Activated B cell treated with CpG ODN at 0.5 μM for 24 hours (primary cell): ENCODE results near the gene PMF1. TPM values are rescaled to one million over a fixed set of nuclear protein-coding genes. Genes with fewer than 3 reads are reported as not detected.

Source experiments
- ATAC-seq: fragments of 200-7000 bp; cut with Tn5 transposase; one replicate; pipeline ENCODE4 v1.10.0; 2021; ENCODE audit warnings: low read depth, mild to moderate bottlenecking, moderate library complexity
- CTCF ChIA-PET: fragments of 350-600 bp; sonication (Branson Sonifier 250); formaldehyde crosslinking; loops from one replicate; lab custom pipeline; 2021; ENCODE audit warnings: antibody characterized with exemption; lab: Charles Lee
- POLR2A ChIA-PET: fragments of 350-600 bp; sonication (Branson Sonifier 250); formaldehyde crosslinking; loops from one replicate; lab custom pipeline; 2021; ENCODE audit warnings: antibody characterized with exemption; lab: Charles Lee
- DNase-seq: peaks from one replicate; pipeline ENCODE4 v3.0.0; 2022
- H3K27ac Mint-ChIP-seq: one replicate; pipeline ENCODE4 v1.8.0; 2020; ENCODE audit warnings: mixed read lengths
- H3K27me3 Mint-ChIP-seq: one replicate; pipeline ENCODE4 v1.8.0; 2021; ENCODE audit warnings: mixed read lengths
- H3K36me3 Mint-ChIP-seq: one replicate; pipeline ENCODE4 v1.8.0; 2021; ENCODE audit warnings: low read depth, mixed read lengths
- H3K4me1 Mint-ChIP-seq: one replicate; pipeline ENCODE4 v1.8.0; 2021; ENCODE audit warnings: mixed read lengths
- H3K4me3 Mint-ChIP-seq: one replicate; pipeline ENCODE4 v1.8.0; 2020; ENCODE audit warnings: mild to moderate bottlenecking, mixed read lengths
- H3K9me3 Mint-ChIP-seq: one replicate; pipeline ENCODE4 v1.8.0; 2020; ENCODE audit warnings: mixed read lengths
- intact Hi-C: fragments of 100-400 bp; cut with micrococcal nuclease; formaldehyde crosslinking; loops from one replicate; pipeline ENCODE4 v1.15.1; 2024
- total RNA-seq: library from RNA; stranded (reverse); gene quantifications from 2 replicates; pipeline ENCODE4 v1.2.3, GENCODE V29; 2022
- TF ChIP-seq, protein P1 (sequence below): fragments of 200-600 bp; IDR thresholded peaks from one replicate; pipeline ENCODE4 v1.8.0; 2022; ENCODE audit warnings: antibody characterized with exemption, mild to moderate bottlenecking

Gene PMF1
- total RNA-seq, 1 donor from 2014 or later: 75.8 TPM

DNA sequence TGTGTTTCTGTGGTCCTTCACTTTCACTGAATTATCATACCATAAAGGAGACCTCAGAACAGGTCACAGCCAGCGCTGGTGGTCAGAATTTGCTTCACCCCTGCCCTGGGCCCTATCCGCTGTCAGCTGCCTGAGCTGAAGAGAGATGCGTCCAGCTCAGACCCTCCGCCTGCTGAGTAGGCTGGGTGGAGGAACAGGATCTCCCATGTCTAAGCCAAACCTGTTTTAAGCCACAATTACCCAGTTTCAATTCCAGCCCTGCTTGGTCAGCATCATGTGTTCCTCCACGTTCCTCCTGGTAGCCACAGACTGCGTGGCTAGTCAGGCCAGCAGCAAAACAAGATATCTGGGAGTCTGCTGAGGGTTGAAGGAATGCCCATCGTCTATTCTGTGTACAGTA lies 15.7 kb downstream of the PMF1 start:
- POLR2A ChIA-PET: interaction anchor here (1.4 to 7.7 kb wide), 2 partner anchors 54 to 80 kb away, joined by 3 to 53 read pairs; partner anchors contain the start of gene SMG5
- TF ChIP-seq, protein P1, sequence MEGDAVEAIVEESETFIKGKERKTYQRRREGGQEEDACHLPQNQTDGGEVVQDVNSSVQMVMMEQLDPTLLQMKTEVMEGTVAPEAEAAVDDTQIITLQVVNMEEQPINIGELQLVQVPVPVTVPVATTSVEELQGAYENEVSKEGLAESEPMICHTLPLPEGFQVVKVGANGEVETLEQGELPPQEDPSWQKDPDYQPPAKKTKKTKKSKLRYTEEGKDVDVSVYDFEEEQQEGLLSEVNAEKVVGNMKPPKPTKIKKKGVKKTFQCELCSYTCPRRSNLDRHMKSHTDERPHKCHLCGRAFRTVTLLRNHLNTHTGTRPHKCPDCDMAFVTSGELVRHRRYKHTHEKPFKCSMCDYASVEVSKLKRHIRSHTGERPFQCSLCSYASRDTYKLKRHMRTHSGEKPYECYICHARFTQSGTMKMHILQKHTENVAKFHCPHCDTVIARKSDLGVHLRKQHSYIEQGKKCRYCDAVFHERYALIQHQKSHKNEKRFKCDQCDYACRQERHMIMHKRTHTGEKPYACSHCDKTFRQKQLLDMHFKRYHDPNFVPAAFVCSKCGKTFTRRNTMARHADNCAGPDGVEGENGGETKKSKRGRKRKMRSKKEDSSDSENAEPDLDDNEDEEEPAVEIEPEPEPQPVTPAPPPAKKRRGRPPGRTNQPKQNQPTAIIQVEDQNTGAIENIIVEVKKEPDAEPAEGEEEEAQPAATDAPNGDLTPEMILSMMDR: no peak
- peaks cover 46% of the 10 kb centered on the region for H3K36me3 Mint-ChIP-seq
- H3K27ac Mint-ChIP-seq: no peak overlapping the region
- no peak overlapping the region for H3K4me3 Mint-ChIP-seq
- intact Hi-C loops: loop anchor here (5.0 kb wide), 2 partner anchors 36 to 89 kb away; partner anchors contain the start of gene SLC25A44
- CTCF ChIA-PET: interaction anchor here (8.6 kb wide), 1 partner anchor 82 kb away, joined by 215 read pairs; no protein-coding TSS in a partner anchor
- no peaks in the 10 kb centered on the region for H3K9me3 Mint-ChIP-seq
- ATAC-seq (no peak), DNase-seq (no peak)
- H3K4me1 Mint-ChIP-seq: peaks cover 4% of the 10 kb centered on the region
- H3K27me3 Mint-ChIP-seq: no peaks in the 10 kb centered on the region

DNA sequence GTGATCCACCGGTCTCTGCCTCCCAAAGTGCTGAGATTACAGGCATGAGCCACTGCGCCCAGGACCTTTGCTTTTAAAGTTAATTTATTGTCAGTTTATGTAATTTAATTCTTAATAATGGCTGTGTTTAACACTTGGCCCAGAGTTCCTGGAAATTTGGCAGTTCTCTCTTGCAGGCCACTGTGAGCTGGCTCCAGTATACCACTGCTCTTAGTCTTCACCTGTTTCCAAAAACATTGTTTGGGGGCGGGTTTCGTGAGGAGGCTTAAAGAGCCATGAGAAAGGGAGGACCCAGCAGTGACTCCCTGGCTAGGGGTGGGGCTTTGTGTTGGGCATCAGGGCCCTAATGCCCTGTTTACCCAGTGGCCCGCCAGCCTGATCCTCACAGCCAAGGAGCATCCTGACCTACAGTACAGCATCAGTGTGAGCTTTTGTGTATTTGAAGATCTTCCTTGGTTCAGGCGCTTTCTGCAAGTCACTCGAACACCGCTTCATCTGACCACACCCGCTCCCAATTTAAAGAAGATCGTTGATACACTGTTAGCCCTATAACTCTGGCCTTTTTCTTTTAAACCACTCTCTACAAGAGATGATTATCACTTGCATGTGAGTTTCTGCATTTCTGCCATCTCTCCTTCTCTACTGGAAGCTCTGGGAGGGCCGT lies 17.1 kb downstream of the PMF1 start:
- peaks cover 49% of the 10 kb centered on the region for H3K36me3 Mint-ChIP-seq

DNA sequence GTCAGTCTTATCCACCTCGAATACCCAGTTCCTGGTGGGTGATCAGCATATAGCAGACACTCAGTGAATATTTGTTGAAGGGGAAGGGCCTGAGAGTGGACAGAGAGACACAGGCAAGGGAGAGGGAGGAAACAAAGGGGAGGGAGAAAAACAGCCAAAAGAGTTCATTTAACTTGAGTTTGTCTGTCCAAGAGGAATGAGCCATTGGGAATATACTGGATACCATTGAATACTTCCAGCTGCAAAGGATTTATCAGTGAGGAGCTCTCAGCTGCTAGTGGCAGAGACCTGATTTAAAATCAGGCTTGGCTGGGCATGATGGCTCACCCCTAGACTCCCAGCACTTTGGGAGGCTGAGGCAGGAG lies 17.6 kb downstream of the PMF1 start:
- Mint-ChIP-seq H3K27me3 (no peaks in the 10 kb centered on the region), H3K4me1 (peaks cover 1% of the 10 kb centered on the region), H3K9me3 (no peaks in the 10 kb centered on the region), H3K4me3 (no peak overlapping the region), H3K27ac (no peak overlapping the region), H3K36me3 (peaks cover 48% of the 10 kb centered on the region)
- TF ChIP-seq, protein P1: no peak
- POLR2A ChIA-PET: interaction anchor here (0.7 to 7.7 kb wide), 3 partner anchors 50 to 958 kb away, joined by 4 to 53 read pairs (median 10); no protein-coding TSS in a partner anchor
- DNase-seq (no peak), ATAC-seq (no peak)
- CTCF ChIA-PET: interaction anchor here (8.6 kb wide), 1 partner anchor 84 kb away, joined by 215 read pairs; no protein-coding TSS in a partner anchor
- intact Hi-C loops: no loop called here

More for the DNA sequence above, 17.1 kb downstream of the PMF1 start:
- ChIA-PET CTCF (interaction anchor here (8.6 kb wide), 1 partner anchor 84 kb away, joined by 215 read pairs; no protein-coding TSS in a partner anchor), POLR2A (interaction anchor here (1.4 to 7.7 kb wide), 2 partner anchors 53 to 81 kb away, joined by 3 to 53 read pairs; partner anchors contain the start of gene SMG5)
- DNase-seq: no peak
- Mint-ChIP-seq H3K9me3 (no peaks in the 10 kb centered on the region), H3K4me1 (peaks cover 4% of the 10 kb centered on the region), H3K4me3 (no peak overlapping the region), H3K27ac (no peak overlapping the region), H3K27me3 (no peaks in the 10 kb centered on the region)
- intact Hi-C loops: loop anchor here (5.0 kb wide), 2 partner anchors 38 to 87 kb away; partner anchors contain the start of gene SLC25A44
- ATAC-seq: no peak
- TF ChIP-seq, protein P1: no peak

DNA sequence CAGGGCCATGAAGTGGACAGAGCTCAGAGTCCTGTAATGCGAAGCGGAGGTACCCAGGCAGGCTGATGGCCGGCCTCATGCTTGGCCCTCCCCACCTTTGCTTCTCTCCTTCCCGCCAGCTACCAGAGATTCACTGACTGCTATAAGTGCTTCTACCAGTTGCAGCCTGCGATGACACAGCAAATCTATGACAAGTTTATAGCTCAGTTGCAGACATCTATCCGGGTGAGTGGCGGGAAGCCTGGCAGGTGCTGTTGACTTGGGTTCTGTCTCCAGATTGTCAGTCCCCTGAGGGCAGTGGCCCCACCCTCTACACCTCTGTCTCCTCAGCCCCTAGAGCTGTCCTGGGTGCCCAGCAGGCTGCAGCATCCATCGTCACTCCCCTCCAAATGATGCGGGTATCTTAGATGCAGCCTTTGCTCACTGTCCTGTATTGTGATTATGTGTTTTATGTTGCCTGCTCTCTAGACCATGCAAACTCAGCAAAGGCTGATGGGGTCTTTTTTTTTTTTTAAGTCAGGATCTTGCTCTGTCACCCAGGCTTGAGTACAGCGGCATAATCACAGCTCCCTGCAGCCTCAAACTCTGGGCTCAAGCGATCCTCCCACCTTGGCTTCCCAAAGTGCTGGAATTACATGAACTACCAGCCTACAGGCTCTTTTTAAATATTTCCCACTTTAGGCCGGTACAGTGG lies 19.5 kb downstream of the PMF1 start:
- no peak for DNase-seq
- no peak for ATAC-seq
- POLR2A ChIA-PET: interaction anchor here (1.1 kb wide), 1 partner anchor 20 kb away, joined by 3 read pairs; the partner anchor contains the start of gene PMF1
- CTCF ChIA-PET: interaction anchor here (1.1 kb wide), 1 partner anchor 13 kb away, joined by 3 read pairs; no protein-coding TSS in a partner anchor
- Mint-ChIP-seq H3K27ac (no peak overlapping the region), H3K27me3 (no peaks in the 10 kb centered on the region), H3K4me3 (no peak overlapping the region), H3K36me3 (peaks cover 56% of the 10 kb centered on the region), H3K9me3 (no peaks in the 10 kb centered on the region), H3K4me1 (no peaks in the 10 kb centered on the region)
- TF ChIP-seq, protein P1: no peak
- intact Hi-C loops: no loop called here
